GM21576 (cell line): Measurements from ENCODE around the gene TARS3.

ENCODE experiments used
- ATAC-seq: cut with Tn5 transposase; IDR thresholded peaks from one replicate; pipeline ENCODE4 v1.9.1; 2021; ENCODE audit warnings: mild to moderate bottlenecking, moderate library complexity; ENCODE audit not compliant: unreplicated experiment

TARS3 gene

GRCh38 chr15:101609742-101610610 lies 114.3 kb downstream of the TARS3 start:
- no peak for ATAC-seq

- ATAC-seq, result no peak
Measured at GRCh38 chr15:101608201-101608600, 116.1 kb downstream of the TARS3 start.

- ATAC-seq, result no peak
Measured at GRCh38 chr15:101607108-101607507, 117.2 kb downstream of the TARS3 start.

- no peak for ATAC-seq
Measured at GRCh38 chr15:101604124-101604874, 120.0 kb downstream of the TARS3 start.
